BLaER1 treated with 17β-estradiol and CSF1 and Interleukin-3, amounts not matched to agents 10 nM and 100 nM (cell line): ENCODE results near the gene IFNGR1.
"Not testable (repeated sequence)": the region's sequence is repeated elsewhere in the genome, so short reads cannot be mapped to it uniquely, and the experiment has no call there.

Experiments
- H3K27ac ChIP-seq, 11 experiments: shearing (Covaris generic); formaldehyde crosslinking; 2 replicates each; pipeline ENCODE4 v1.8.1; 2022
- H3K27me3 ChIP-seq, 11 experiments: shearing (Covaris generic); formaldehyde crosslinking; 2 replicates each; pipeline ENCODE4 v1.8.1; 2022
- H3K36me3 ChIP-seq, 11 experiments: shearing (Covaris generic); formaldehyde crosslinking; 2 replicates each; pipeline ENCODE4 v1.8.1; 2022
- H3K4me1 ChIP-seq, 10 experiments: shearing (Covaris generic); formaldehyde crosslinking; 2 replicates each; pipeline ENCODE4 v1.8.1; 2022
- H3K4me2 ChIP-seq, 11 experiments: shearing (Covaris generic); formaldehyde crosslinking; 2 replicates each; pipeline ENCODE4 v1.8.1; 2022
- H3K4me3 ChIP-seq, 10 experiments: shearing (Covaris generic); formaldehyde crosslinking; 2 replicates each; pipeline ENCODE4 v1.8.1; 2022
- H3K9ac ChIP-seq, 11 experiments: shearing (Covaris generic); formaldehyde crosslinking; 2 replicates each; pipeline ENCODE4 v1.8.1; 2022
- H3K9me3 ChIP-seq, 11 experiments: shearing (Covaris generic); formaldehyde crosslinking; replicated peaks in 1 of 11; 2 replicates each; pipeline ENCODE4 v1.8.1; 2022
- H4K20me1 ChIP-seq, 11 experiments: shearing (Covaris generic); formaldehyde crosslinking; 2 replicates each; pipeline ENCODE4 v1.8.1; 2022
- Cebpa-rat ChIP-seq, 11 experiments: shearing (Covaris generic); IDR thresholded peaks; 2 replicates each; pipeline ENCODE4 v1.8.1; 2022

Gene IFNGR1

GRCh38 chr6:137222381-137222780, 3.2 kb upstream of the IFNGR1 start:
- peaks cover 0 to 5% (median 0%) of the 10 kb centered on the region in 11 experiments; a peak in 5 of 22 replicates for H3K36me3 ChIP-seq
- TF ChIP-seq Cebpa-rat (IDR thresholded peaks at IDR 0.05): no peak
- peak overlapping the region; percentile 27 to 84 (median 64); a peak in 19 of 22 replicates for H3K9ac ChIP-seq
- H3K4me1 ChIP-seq: peaks cover 61 to 83% (median 75%) of the 10 kb centered on the region in 10 experiments
- no peaks in the 10 kb centered on the region for H3K27me3 ChIP-seq
- peak overlapping the region; percentile 50 to 99 (median 92) for H3K27ac ChIP-seq
- H3K4me2 ChIP-seq: peak overlapping the region; percentile 53 to 99 (median 85)
- H3K4me3 ChIP-seq: peak overlapping the region in 2 of 10 experiments; percentile 13 to 18; a peak in 2 of 20 replicates
- H3K9me3 ChIP-seq: no peaks in the 10 kb centered on the region
- peaks cover 4 to 11% (median 10%) of the 10 kb centered on the region in 11 experiments; a peak in 17 of 22 replicates for H4K20me1 ChIP-seq

GRCh38 chr6:137219664-137220252, 573 bp upstream of the IFNGR1 start:
- TF ChIP-seq Cebpa-rat (IDR thresholded peaks at IDR 0.05): no peak
- Histone ChIP-seq H3K27ac (peak overlapping the region; percentile 83 to 99 (median 93); a peak in 21 of 22 replicates), H4K20me1 (peaks cover 18 to 35% (median 29%) of the 10 kb centered on the region in 11 experiments; a peak in 18 of 22 replicates), H3K9ac (peak overlapping the region; percentile 87 to 99 (median 93)), H3K4me2 (peak overlapping the region; percentile 70 to 99 (median 88)), H3K36me3 (peaks cover 7 to 29% (median 13%) of the 10 kb centered on the region in 11 experiments; a peak in 16 of 22 replicates), H3K4me1 (peaks cover 63 to 83% (median 73%) of the 10 kb centered on the region in 10 experiments), H3K27me3 (no peaks in the 10 kb centered on the region), H3K9me3 (peaks cover 0 to 11% (median under 1%) of the 10 kb centered on the region in 11 experiments; a peak in 5 of 22 replicates), H3K4me3 (peak overlapping the region; percentile 67 to 95 (median 90))

- Histone ChIP-seq H3K4me2 (peak overlapping the region; percentile 70 to 99 (median 88)), H3K36me3 (peaks cover 19 to 41% (median 25%) of the 10 kb centered on the region in 11 experiments; a peak in 20 of 22 replicates), H3K4me1 (peaks cover 51 to 83% (median 64%) of the 10 kb centered on the region in 10 experiments), H4K20me1 (peaks cover 18 to 47% (median 33%) of the 10 kb centered on the region in 11 experiments; a peak in 18 of 22 replicates), H3K9me3 (peaks cover 0 to 23% (median 12%) of the 10 kb centered on the region in 11 experiments; a peak in 12 of 22 replicates), H3K4me3 (peak overlapping the region; percentile 67 to 95 (median 90)), H3K9ac (peak overlapping the region; percentile 87 to 99 (median 93)), H3K27ac (peak overlapping the region; percentile 83 to 99 (median 93)), H3K27me3 (no peaks in the 10 kb centered on the region)
- 0 out of 22 replicates have a peak, but pooled peaks of 1 of the 11 experiments have one; percentile 12 for TF ChIP-seq Cebpa-rat (IDR thresholded peaks at IDR 0.05)
Measured at GRCh38 chr6:137218473-137218916, 690 bp downstream of the IFNGR1 start.

GRCh38 chr6:137217801-137218472, 1.2 kb downstream of the IFNGR1 start:
- H4K20me1 ChIP-seq: peaks cover 18 to 53% (median 35%) of the 10 kb centered on the region in 11 experiments; a peak in 18 of 22 replicates
- H3K4me2 ChIP-seq: peak overlapping the region; percentile 70 to 99 (median 88)
- peaks cover 45 to 80% (median 58%) of the 10 kb centered on the region in 10 experiments for H3K4me1 ChIP-seq
- TF ChIP-seq Cebpa-rat (IDR thresholded peaks at IDR 0.05): no peak
- H3K36me3 ChIP-seq: peaks cover 23 to 47% (median 30%) of the 10 kb centered on the region in 11 experiments; a peak in 20 of 22 replicates
- no peaks in the 10 kb centered on the region for H3K27me3 ChIP-seq
- H3K4me3 ChIP-seq: peak overlapping the region; percentile 67 to 95 (median 90)
- H3K9me3 ChIP-seq: peaks cover 0 to 29% (median 16%) of the 10 kb centered on the region in 11 experiments; a peak in 12 of 22 replicates
- H3K9ac ChIP-seq: peak overlapping the region; percentile 87 to 99 (median 93)
- peak overlapping the region; percentile 83 to 99 (median 93) for H3K27ac ChIP-seq

GRCh38 chr6:137216875-137217553, 2.2 kb downstream of the IFNGR1 start:
- peaks cover 29 to 56% (median 38%) of the 10 kb centered on the region in 11 experiments for H3K36me3 ChIP-seq
- peaks cover 0 to 38% (median 24%) of the 10 kb centered on the region in 11 experiments; a peak in 19 of 22 replicates for H3K9me3 ChIP-seq
- peak overlapping the region; percentile 70 to 99 (median 88) for H3K4me2 ChIP-seq
- H4K20me1 ChIP-seq: peaks cover 18 to 62% (median 35%) of the 10 kb centered on the region in 11 experiments; a peak in 18 of 22 replicates
- H3K9ac ChIP-seq: peak overlapping the region in 7 of 11 experiments; percentile 91 to 99 (median 96); a peak in 11 of 22 replicates
- peaks cover 36 to 73% (median 49%) of the 10 kb centered on the region in 10 experiments for H3K4me1 ChIP-seq
- no peak for TF ChIP-seq Cebpa-rat (IDR thresholded peaks at IDR 0.05)
- peak overlapping the region in 9 of 10 experiments; percentile 67 to 95 (median 90); a peak in 15 of 20 replicates for H3K4me3 ChIP-seq
- H3K27ac ChIP-seq: peak overlapping the region in 5 of 11 experiments; percentile 95 to 99 (median 97); a peak in 12 of 22 replicates
- no peaks in the 10 kb centered on the region for H3K27me3 ChIP-seq

- Histone ChIP-seq H3K4me1 (peaks cover 30 to 73% (median 40%) of the 10 kb centered on the region in 10 experiments), H4K20me1 (peaks cover 18 to 71% (median 35%) of the 10 kb centered on the region in 11 experiments; a peak in 18 of 22 replicates), H3K4me2 (peak overlapping the region in 8 of 11 experiments; percentile 70 to 99 (median 89); a peak in 13 of 22 replicates), H3K4me3 (peak overlapping the region in 5 of 10 experiments; percentile 67 to 90 (median 90); a peak in 9 of 20 replicates), H3K9ac (peak overlapping the region in 4 of 11 experiments; percentile 93 to 99 (median 97); a peak in 7 of 22 replicates), H3K36me3 (peaks cover 37 to 65% (median 47%) of the 10 kb centered on the region in 11 experiments), H3K27me3 (no peaks in the 10 kb centered on the region), H3K27ac (peak overlapping the region in 3 of 11 experiments; percentile 95 to 99 (median 97); a peak in 5 of 22 replicates), H3K9me3 (peaks cover 4 to 47% (median 33%) of the 10 kb centered on the region in 11 experiments; a peak in 20 of 22 replicates)
- TF ChIP-seq Cebpa-rat (IDR thresholded peaks at IDR 0.05): no peak
Measured at GRCh38 chr6:137216106-137216505, 3.1 kb downstream of the IFNGR1 start.

GRCh38 chr6:137215630-137216029, 3.6 kb downstream of the IFNGR1 start:
- H3K9ac ChIP-seq: peak overlapping the region in 3 of 11 experiments; percentile 6 to 98 (median 93); a peak in 4 of 22 replicates
- not testable (repeated sequence) for H3K27me3 ChIP-seq
- peaks cover 18 to 76% (median 35%) of the 10 kb centered on the region in 11 experiments; a peak in 18 of 22 replicates for H4K20me1 ChIP-seq
- peak overlapping the region in 3 of 11 experiments; percentile 6 to 97 (median 39); a peak in 4 of 22 replicates for H3K27ac ChIP-seq
- peaks cover 9 to 52% (median 38%) of the 10 kb centered on the region in 11 experiments; a peak in 20 of 22 replicates for H3K9me3 ChIP-seq
- peaks cover 30 to 73% (median 35%) of the 10 kb centered on the region in 10 experiments for H3K4me1 ChIP-seq
- peak overlapping the region in 5 of 11 experiments; percentile 37 to 99 (median 94); a peak in 10 of 22 replicates for H3K4me2 ChIP-seq
- H3K4me3 ChIP-seq: peak overlapping the region in 4 of 10 experiments; percentile 25 to 90 (median 70); a peak in 7 of 20 replicates
- H3K36me3 ChIP-seq: peaks cover 37 to 70% (median 51%) of the 10 kb centered on the region in 11 experiments
